GM21825 (cell line): ENCODE data around the gene UCP3.
A peak's percentile ranks its signal among the peaks of the same experiment; 100 is the strongest.
"Not testable (repeated sequence)": the region's sequence is repeated elsewhere in the genome, so short reads cannot be mapped to it uniquely, and the experiment has no call there.

ENCODE experiments used
- ATAC-seq: cut with Tn5 transposase; IDR thresholded peaks from one replicate; pipeline ENCODE4 v1.9.1; 2021; ENCODE audit warnings: mild to moderate bottlenecking, moderate library complexity; ENCODE audit not compliant: unreplicated experiment

Gene UCP3

GRCh38 chr11:74000307-74001133, 8.4 kb downstream of the UCP3 start:
- no peak for ATAC-seq

- ATAC-seq, result no peak
Observed at GRCh38 chr11:73999581-74000306, 9.1 kb downstream of the UCP3 start.

- ATAC-seq, result no peak
Observed at GRCh38 chr11:73998846-73999575, 9.9 kb downstream of the UCP3 start.

- no peak for ATAC-seq
Observed at GRCh38 chr11:73997120-73997770, 11.6 kb downstream of the UCP3 start.

DNA sequence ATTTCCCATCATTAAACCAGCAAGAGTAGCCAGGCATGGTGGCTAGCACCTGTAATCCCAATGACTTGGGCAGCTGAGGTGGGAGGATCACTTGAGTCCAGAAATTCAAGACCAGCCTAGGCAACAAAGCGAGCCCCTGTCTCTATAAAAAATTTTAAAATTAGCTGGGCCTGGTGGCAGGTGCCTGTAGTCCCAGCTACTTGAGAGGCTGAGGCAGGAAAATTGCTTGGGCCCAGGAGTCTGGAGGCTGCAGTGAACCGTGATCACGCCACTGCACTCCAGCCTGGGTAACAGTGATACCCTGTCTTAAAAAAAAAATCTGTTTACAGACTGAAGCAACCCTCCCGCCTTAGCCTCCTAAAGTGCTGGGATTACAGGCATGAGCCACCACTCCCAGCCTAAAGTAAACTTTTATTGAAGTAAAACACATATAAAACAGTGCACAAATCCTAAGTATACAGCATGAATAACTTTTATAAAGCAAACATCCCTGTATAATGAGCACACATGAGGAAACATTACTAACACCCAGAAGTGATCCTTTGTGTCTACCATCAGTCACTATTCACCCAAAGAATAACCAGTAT, 12.6 kb downstream of the UCP3 start:
- no peak for ATAC-seq

DNA sequence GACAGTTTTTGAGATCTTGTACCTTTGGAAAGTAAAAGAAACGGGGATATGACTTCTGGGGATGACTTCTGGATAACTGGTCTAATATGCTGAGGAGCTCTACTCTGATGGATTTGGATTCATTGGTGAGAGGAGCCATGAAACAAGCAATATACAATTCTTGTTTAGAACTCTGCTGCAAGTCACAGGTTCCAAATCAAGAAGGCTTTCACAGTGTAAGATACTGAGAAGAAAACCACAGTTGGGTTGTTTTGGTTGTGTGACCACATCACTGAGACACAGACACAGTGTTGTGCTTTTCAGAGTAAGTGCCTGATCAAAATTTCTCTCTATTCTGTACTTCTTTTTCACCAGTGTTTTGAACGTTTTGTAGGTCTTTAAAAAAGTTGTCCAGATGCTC, 13.2 kb downstream of the UCP3 start:
- peak; percentile 42 for ATAC-seq

DNA sequence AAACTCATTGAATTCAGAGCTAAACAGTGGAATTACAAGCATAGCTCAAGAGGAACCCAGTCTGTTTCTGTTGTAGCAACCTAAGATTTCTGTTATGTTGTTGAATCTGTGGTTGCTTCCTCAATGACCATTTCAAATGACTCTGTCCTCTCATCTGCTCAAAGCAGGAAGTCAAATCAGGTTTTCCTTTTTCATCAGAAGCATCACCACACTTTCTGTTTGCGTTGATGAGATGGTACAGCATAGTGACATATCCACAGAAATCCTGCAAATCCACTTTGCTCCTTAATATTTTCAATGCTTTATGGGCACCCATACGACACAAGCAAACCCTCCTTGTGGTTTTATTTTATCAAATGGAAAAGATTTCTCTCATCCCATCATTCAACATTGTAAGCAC, 13.6 kb downstream of the UCP3 start:
- peak; percentile 37 for ATAC-seq

- ATAC-seq, result peak; percentile 51
Observed at GRCh38 chr11:73991471-73992006, 17.3 kb downstream of the UCP3 start.

GRCh38 chr11:73990730-73991129, 18.2 kb downstream of the UCP3 start:
- ATAC-seq, result no peak

GRCh38 chr11:73989156-73989555, 19.7 kb downstream of the UCP3 start:
- no peak for ATAC-seq

GRCh38 chr11:73988227-73988626, 20.7 kb downstream of the UCP3 start:
- no peak for ATAC-seq

- ATAC-seq, result not testable (repeated sequence)
Observed at GRCh38 chr11:73985661-73986060, 23.2 kb downstream of the UCP3 start.

GRCh38 chr11:73983741-73984538, 24.9 kb downstream of the UCP3 start:
- ATAC-seq, result no peak

DNA sequence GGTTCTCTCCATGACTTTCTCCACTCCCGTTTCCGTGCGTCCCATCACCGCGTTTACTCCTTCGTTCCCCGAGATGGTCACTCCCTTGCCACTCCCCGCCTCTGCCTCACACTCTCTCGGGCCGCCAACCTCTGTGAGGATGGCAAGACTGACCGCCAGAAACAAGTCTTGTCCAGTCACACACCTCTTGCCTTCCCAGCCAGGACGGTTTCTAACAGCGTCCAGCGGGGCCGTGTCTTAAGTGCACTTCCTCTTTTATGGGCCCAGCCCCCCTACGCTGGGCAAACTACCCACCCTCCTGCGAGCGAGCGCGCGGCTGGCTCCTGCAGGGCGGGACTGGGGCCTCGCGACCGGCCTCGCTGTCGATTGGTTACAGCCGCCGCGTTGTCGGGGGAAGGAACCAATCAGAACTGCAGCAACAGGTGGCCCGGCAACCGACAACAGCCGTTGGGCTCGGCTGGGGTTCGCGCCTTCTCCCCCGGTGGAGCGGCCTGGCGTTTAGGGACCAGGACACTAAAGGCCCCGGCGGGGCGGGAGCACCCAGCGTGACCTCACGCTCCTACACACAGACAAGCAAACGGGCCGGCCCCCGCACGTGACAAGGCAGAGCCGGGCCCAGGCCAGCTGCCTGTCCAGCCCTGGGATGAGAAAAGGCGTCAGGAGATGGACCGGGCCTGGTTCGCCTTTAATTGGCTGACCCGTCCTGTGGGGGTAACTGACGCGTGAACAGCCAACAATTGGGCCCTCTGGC, 25.7 kb downstream of the UCP3 start:
- ATAC-seq, result peak; percentile 68

- peak; percentile 42 for ATAC-seq
Observed at GRCh38 chr11:73982595-73982989, 26.3 kb downstream of the UCP3 start, which contains the start of gene UCP2. UCP2 (minus strand) TSS chr11:73982843; CDS start chr11:73978378, 4,465 bp downstream.

- no peak for ATAC-seq
Observed at GRCh38 chr11:73981051-73981805, 27.7 kb downstream of the UCP3 start.

DNA sequence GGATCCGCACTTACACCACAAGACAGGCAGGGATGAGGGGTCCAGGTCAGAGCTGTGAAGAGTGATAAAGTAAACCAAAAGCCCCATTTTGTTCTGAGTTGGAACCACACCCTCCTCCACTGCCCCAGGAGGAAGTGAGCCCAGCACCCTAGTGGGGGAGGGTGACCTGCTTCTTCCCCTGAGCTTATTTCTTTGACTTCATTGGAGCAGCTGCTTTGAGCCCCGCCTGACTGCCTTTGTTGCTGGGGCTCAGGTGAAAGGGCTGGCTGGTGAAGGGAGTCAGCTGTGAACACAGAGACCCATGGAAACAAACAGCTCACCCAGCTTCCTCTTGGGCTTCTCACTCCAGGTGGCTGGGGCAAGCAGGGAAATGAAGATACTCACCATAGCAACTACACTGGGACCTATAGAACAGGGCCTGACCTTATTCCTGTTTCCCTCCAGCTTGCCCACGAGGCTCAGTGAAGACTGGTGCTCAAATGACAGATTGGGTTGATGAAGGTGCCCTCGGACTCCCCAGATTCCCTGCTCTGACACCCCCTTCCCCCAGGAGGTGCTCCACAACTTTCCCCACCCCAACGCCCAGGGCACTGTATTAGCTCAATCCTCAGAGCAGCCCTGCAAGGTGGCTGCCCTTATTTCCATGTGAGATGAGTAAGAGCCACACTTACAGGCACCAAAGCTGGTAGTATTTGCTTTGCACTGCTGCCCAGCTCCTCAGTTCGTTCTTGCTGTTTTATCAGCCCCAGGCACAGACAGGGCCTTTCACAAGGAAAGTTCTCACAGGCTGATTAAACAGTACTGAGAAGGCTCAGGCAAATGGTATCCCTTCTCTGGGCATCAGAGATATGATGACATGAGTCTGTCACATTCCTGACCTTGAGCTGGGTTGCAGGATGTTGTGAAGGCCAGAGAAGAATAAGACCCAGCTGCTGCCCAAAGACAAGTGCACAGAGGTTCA, 28.6 kb downstream of the UCP3 start:
- ATAC-seq, result peak; percentile 39
